Measurements from ENCODE around the gene ITIH4.

The ITIH4 gene

GRCh38 chr3:52813810-52814209, 16.7 kb downstream of the ITIH4 start:
- TF ChIP-seq CTCF (IDR thresholded peaks at IDR 0.05; ENCODE audit: extremely low read depth, missing control alignments) = no peak
- DNase-seq (ENCODE audit: low spot score) = no peak

- no peak for TF ChIP-seq CTCF (IDR thresholded peaks at IDR 0.05; ENCODE audit: extremely low read depth, missing control alignments)
- DNase-seq (ENCODE audit: low spot score) = no peak
Measured at GRCh38 chr3:52811452-52812011, 18.9 kb downstream of the ITIH4 start.

- TF ChIP-seq CTCF (IDR thresholded peaks at IDR 0.05; ENCODE audit: extremely low read depth, missing control alignments) = no peak
- no peak for DNase-seq (ENCODE audit: low spot score)
Measured at GRCh38 chr3:52810923-52811322, 19.5 kb downstream of the ITIH4 start.

GRCh38 chr3:52809662-52810377, 20.7 kb downstream of the ITIH4 start:
- no peak for TF ChIP-seq CTCF (IDR thresholded peaks at IDR 0.05; ENCODE audit: extremely low read depth, missing control alignments)
- DNase-seq (ENCODE audit: low spot score) = no peak

- TF ChIP-seq CTCF (IDR thresholded peaks at IDR 0.05; ENCODE audit: extremely low read depth, missing control alignments) = no peak
- DNase-seq (ENCODE audit: low spot score) = no peak
Measured at GRCh38 chr3:52809149-52809548, 21.3 kb downstream of the ITIH4 start.

GRCh38 chr3:52805270-52806039, 25.0 kb downstream of the ITIH4 start:
- no peak for DNase-seq (ENCODE audit: low spot score)
- no peak for TF ChIP-seq CTCF (IDR thresholded peaks at IDR 0.05; ENCODE audit: extremely low read depth, missing control alignments)

GRCh38 chr3:52801839-52802238, 28.6 kb downstream of the ITIH4 start:
- no peak for TF ChIP-seq CTCF (IDR thresholded peaks at IDR 0.05; ENCODE audit: extremely low read depth, missing control alignments)
- DNase-seq (ENCODE audit: low spot score) = no peak
